Muscle of arm (tissue), 12 donors: ENCODE measurements around the gene UNC80. TPM values are rescaled to one million over a fixed set of nuclear protein-coding genes. Genes with fewer than 3 reads are reported as not detected.

Source experiments
- DNase-seq: peaks from one replicate; pipeline ENCODE4 v3.0.0-alpha.2; 2013
- polyA plus RNA-seq, 12 donors: library from polyadenylated mRNA; unstranded; fragments of 120-200 nt; gene quantifications; one replicate each; pipeline ENCODE4 v1.2.1, GENCODE V29; 2013; ENCODE audit not compliant: insufficient read length in 12 of 12

The UNC80 gene
- polyA plus RNA-seq, 12 donors = 0.97 to 4.3 (median 2.1) TPM; not detected in 1

DNA sequence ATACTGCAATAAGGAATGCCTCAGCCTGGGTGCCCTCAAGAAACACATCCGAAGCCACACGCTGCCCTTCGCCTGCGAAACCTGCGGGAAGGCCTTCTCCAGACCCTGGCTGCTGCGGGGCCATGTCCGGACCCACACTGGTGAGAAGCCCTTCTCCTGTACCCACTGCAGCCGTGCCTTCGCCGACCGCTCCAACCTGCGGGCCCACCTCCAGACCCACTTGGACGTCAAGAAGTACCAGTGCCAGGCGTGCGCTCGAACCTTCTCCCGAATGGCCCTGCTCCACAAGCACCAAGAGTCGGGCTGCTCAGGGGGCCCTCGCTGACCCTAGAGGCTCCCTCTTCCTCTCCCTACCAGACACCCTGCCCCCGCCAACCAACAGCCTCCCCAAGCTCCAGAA, 37.6 kb downstream of the UNC80 start:
- DNase-seq = no peak

DNA sequence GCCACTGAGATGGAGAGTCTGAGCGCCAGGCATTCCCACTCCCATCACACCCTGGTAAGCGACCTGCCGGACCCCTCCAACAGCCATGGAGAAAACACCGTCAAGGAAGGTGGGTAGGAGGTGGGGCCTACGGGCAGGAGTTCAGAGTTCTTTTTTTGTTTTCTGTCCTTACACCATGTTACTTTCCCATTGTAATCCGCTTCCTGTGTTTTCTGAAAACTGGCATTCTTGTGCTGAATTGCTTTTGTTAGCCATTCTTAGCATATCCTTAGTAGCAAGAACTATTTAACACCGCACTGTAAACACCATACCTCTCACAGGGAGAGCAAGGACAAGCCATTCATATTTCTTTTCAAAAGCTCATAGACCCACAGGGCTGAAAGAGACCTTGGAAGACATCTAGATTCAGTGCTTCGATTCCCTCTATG, 46.2 kb downstream of the UNC80 start:
- no peak for DNase-seq

DNA sequence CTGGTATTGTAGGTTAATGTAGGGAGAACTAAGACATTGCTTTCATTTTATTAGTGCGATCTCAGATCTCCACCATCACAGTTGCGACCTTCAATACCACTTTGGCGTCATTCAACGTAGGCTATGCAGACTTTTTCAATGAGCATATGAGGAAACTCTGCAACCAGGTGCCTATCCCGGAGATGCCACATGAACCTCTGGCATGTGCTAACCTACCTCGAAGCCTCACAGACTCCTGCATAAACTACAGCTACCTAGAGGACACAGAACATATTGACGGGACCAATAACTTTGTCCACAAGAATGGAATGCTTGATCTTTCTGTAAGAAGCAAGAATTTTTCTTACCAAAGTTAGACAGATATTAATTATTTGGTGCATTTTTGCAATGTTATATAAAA, 47.3 kb downstream of the UNC80 start:
- DNase-seq = no peak

DNA sequence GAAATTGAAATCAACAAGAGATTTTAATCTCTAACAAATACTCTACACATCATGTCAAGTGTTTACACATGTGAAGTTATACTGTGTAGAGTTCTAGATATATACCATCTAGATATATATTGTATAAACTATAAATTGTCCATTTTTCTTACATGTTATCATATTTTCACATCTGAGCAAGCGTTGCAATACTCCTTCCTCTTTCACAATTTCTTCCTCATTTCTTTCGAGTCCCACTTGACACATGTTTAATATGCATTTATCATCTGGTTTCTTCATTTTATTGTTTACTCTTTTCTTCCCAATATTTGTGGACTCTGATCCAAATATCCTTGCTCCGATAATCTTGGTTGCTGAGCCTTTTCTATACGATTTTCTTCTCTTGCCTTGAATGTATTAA, 50.2 kb downstream of the UNC80 start:
- DNase-seq = no peak

DNA sequence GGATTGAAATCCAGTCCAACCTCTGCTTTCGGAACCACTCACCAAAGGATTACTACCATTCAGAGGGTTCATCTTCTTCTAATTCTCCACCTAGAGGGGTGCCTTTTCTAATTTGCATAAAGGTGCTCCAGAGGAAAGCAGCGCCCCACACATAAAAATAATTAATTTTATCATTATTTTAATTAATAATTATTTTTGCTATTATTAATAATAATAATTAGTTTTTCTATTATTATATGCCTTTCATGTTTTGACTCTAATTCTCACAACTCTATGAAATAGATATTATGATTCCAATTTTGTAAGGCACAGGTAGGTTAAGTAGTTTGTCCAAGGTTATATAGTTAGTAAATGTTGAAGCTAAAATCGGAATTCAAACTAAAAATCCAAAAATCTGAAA, 51.9 kb downstream of the UNC80 start:
- DNase-seq = no peak

DNA sequence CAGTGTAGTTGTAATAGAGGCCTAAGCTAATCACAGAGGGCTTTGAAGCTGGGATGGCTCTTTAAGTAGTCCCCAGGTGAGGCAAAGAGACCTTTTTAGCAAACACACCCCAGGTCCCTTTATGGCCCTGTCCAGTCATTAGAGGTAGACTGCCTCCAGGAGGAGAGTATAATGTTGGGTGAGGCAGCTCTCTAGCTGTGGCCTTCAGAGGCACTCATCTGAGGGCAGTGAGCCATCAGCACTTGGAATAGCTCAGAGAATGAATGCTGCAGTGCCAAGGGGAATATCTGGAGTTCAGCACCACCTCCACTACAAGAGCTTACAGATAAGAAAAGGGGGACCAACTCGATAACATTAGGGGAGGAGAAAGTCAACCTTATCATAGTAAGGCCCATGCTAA, 52.8 kb downstream of the UNC80 start:
- DNase-seq = no peak

DNA sequence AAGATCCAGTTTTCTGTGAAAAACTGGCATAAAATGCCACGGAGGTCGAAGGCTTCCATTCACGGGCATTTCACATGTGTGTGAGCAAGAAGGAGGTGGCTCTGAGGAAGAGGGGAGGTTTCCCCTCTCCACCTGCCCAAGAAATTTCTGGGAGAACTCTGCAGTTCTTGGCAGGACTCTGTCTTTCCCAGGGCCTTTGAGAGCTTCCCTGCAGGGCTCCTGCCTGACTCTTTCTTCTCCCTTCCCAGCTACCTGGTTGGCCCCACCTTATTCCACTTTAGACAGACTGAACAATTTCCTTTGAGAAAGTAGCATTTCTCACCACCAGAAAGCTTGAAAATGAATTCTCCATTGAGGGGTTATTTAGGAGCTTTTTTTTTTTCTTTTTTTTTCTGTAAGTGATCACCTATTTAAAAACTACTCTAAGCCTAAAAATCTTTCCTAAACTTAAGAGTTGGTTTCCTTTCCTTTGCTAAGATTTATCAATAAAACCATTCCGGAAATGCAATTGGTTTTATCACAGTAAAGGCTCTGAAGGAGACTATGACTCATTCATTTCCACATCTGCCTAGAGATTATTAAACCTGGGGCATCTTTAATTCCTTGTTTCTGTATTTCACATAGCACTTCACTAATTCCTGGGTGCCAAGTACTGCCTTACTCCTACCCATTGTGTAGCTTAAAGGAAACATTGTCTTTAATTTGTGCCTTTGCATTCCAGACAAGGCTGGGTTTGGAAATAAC, 59.3 kb downstream of the UNC80 start:
- no peak for DNase-seq

DNA sequence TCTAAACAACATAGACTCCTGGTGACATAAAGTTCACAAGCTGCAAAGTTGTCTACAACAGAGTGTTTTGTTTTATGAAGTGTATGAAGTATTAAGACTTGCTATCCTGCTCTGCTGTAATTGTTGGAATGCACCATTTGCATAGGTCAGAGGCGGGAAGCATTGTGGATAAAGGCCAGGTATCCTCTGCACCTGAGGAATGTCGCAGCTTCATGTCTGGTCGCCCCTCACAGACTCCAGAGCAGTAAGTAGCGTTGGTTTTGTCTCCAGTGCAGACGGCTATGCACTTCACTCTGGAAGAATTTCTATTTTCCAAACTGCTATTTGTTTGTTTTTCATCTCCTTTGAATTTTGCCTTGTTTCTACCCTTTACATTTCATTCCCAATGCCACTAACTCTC, 63.1 kb downstream of the UNC80 start:
- no peak for DNase-seq

DNA sequence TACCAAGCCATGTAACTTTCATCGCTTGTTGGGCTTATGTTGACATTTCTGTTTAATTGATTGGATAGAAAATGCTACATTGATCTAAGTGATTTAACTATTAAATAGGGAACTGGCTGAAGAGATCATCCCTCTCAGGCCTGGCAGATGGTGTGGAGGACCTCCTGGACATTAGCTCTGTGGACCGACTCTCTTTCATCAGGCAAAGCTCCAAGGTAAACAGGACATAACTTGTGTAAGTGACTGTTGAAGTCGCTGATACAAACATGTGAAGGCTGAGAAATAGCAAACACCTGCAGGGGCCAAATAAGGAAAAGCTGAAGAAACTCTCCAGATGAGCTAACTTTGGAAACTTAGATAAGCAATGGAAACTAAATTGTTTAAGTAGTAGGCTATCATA, 68.8 kb downstream of the UNC80 start:
- no peak for DNase-seq

DNA sequence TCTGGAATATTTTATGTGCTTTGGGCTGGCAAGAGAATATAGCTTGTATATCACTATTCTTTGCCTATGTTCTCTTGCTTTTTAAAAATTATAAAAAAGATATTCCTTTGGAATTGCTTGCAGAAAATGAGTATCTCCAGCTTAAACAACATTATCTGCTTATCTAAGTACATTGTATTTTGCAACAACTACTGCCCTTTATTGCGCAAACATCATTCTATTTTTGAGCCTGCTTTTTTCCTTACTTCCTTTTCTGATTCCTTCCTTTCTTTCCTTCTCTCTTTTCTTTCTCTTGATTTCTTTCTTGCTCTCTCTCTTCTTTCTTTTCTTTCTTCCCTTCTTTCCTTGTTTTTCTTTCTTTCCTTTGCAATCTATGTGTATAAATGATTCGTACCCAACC, 74.0 kb downstream of the UNC80 start:
- DNase-seq = no peak

DNA sequence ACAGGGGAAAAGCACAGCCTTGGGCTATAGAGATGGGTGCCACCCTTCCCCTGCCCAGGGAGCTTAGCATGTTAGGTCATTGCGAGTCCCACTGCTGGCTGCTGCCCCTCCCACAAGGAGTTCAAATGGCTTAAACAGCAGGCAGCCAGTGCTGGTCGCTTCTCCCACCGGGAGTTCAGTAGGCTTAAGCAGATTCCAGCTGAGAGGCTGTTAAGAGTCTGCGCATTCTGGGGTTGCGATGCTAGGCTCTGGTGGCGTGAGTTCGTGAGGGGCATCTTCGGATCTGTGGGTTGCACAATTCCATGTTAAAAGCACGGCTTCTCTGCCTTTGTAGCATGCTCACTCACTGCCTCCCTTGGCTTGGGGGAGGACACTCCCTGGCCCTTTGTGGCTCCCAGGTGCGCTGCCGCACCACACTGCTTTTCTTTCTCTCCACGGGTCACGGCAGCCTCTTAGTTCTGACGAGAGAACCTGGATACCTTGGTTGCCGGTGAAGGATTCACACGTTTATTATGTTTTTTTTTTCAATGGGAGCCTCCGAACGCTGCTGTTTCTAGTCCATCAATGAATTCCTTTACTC, 93.2 kb downstream of the UNC80 start:
- no peak for DNase-seq

DNA sequence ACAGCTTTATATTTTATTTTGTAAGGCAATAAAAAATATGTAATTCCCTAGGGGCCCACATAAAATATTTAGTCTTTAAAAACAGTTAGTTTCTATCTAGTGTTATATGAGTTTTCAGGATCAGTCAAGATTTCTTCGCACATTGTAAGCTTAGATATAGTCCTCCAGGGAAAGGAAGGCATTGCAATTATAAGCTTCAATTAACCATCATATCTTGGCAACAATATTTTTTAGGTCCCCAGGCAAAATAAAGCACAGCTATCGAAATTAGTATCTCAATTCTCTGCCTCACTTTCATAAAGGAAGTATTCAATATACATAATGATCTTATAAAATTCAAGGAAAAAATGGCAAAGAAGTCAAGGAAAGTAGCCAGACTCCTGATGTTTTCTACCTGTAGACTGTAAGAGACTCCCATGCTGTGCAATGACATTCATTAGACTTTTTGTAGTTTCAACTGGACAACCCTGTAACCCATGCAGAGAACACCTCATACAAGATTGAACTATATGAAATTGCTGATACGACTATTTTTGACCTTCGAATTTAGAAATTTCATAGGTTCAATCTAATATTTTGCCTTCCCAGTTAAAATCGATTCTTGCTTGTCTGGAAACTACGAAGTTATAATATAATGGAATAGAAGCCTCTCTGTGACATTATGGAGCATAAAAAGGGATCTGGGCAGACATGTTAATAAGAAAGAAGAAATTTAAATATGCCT, 96.8 kb downstream of the UNC80 start:
- no peak for DNase-seq

DNA sequence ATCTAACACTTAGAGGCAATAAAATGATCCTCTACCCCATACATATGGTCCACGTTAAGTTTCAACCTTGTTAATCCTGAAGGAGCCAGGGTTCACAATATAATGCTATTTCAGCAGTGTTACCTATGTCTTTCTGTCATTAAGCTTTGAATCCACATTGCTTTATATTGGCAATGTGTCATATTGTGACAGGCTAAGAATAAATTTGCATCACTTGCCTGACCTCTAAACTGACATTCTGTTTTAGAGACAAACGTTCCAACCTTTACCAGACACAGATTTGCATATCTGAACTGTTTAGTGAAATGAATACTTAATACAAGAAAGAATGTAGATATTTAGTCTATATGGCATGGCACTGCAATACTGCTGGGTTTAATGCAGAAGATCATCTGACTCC, 98.4 kb downstream of the UNC80 start:
- no peak for DNase-seq

DNA sequence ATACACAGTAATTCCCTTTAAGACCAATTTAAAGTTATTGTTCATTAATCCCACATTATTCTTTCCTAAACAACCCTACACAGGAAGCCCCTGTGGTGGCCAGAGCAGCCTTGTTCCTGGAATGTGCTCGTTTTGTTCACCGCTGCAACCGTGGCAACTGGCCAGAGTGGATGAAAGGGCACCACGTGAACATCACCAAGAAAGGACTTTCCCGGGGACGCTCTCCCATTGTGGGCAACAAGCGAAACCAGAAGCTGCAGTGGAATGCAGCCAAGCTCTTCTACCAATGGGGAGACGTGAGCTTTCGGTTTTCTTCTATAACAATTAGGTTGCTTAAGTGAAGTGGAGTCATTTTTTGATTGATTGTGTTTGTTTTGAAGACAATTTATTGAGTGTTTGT, 101.0 kb downstream of the UNC80 start:
- DNase-seq = peak; percentile 4

DNA sequence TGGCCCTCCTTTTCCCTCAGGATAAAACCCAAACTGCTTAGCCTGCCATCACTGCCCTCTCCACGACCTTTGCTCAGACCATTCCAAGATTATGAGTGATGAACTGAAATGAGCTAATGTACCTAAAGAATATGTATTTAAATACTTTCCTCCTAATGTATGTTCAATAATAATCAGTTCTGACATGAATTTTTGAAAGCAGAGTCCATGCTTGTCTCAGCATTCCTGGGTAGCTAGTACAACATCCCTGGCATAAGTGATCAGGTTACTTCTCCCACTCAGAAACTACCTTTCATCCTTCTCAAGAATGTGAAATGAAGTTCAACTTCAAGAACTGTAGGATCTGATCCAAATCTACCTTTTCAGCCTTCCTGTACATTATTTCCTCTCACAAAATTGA, 103.6 kb downstream of the UNC80 start:
- no peak for DNase-seq

DNA sequence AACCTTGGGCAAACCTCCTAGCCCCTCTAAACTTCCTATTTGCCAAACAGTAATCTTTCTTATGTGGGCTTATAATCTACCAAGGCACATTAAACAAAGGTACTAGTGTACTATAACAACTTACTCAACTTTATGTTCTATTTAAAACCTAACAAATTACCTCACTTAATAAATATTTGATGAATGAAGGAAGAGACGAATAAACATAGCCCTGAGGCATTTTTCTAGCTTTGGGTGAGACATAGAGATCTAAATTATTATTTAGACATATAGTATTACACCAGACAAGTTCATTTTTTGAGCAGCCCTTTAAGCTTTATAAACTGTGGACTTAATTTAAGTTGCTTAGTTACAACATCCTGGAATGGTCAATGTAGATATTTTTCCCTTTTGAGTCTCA, 104.6 kb downstream of the UNC80 start:
- no peak for DNase-seq

DNA sequence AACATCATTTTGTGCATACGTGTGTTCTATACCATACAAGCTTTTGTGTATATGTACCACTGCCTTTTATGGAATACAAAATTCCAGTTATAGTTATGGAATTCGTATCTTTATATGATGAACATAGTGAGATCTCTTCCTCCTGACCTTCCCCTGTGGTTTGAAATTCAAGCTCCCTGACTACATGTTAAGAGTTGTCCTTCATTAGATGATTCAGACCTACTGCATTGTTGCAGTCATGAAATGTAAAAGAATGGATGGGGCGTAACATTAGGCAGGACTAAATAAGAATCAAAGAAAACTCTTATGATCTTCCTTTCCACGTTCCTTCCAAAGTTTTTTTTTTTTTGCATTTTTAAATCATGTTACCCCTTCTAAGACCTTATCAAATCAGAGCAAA, 107.1 kb downstream of the UNC80 start:
- DNase-seq = no peak

DNA sequence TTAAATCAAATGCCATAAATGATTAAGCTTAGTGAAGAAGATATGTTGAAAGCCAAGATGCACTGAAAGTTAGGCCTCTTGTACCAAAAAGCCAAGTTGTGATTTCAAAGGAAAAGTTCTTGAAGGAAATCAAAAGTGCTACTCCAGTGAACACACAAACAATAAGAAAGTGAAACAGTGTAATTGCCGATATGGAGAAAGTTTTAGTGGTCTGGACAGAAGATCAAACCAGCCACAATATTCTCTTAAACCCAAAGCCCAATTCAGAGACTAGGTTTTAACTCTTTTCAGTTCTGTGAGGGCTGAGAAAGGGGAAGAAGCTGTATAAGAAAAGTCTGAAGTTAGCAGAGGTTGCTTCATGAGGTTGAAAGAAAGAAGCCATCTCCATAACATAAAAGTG, 129.0 kb downstream of the UNC80 start:
- DNase-seq = no peak

DNA sequence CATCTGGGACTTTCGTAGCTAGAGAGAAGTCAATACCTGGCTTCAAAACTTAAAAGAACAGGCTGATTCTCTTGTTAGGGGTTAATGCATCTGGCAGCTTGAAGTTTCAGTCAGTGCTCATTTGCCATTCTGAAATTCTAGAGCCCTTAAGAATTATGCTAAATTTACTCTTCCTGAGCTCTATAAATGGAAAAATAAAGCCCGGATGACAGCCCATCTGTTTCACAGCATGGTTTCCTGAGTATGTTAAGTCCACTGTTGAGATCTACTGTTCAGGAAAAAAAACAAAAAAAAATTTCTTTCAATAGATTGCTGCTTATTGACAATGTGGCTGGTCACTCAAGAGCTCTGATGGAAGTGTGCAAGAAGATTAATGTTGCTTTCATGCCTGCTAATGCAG, 129.5 kb downstream of the UNC80 start:
- no peak for DNase-seq

DNA sequence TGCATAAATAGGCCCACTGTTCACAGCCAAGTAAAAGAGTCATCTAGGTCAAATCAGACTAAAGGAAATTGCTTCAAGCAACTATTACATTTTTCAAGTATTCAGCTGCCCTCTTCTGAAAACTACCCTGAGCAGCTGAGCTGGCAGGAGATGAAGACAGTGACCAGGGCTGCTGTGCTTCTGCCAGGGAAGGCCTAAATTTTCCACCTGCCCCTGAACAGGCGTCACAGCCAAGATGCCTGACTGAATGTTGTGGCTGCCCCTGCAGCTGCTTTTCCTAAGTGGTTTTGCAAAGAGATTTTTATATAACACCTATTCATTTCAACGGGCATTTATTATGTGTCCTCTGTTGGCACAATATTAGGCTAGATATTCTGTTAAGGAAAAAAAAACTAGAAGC, 134.1 kb downstream of the UNC80 start:
- peak; percentile 9 for DNase-seq

DNA sequence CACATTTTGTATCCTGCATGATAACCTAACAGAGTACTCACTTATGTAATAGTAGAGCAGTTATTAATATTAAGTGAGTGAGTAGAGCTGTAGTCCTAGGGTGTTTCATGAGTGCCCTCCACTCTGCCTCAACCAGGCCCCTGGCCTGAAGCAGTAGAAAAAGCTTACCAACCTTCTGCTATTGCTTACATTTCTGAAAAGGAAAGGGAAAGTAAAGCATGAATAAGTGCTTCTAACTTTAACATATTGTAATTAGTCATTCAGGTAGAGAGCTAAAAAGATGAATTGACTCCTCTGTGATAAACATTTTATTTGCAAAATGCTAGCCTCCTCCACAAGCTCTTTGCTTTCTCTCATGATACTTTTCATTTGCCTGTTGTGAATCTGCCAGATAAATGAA, 136.1 kb downstream of the UNC80 start:
- no peak for DNase-seq

DNA sequence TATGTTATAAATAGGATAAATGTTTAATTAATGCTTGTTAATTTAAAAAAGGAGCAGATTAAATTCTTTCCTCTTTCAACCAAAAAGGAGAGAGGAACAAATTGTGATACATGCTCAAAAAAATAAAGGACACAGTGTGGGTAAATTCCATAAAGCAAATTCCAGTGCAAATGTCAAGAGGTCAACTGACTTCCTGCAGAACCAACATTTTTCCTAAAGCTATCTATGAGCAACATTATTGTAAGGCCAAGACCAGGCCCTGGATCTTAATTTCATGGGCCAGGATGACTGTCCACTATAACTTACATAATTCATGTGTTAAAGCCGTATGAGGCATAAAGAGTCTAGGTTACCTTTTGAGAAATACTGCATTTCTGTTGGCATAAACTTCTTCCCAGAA, 136.9 kb downstream of the UNC80 start:
- no peak for DNase-seq

DNA sequence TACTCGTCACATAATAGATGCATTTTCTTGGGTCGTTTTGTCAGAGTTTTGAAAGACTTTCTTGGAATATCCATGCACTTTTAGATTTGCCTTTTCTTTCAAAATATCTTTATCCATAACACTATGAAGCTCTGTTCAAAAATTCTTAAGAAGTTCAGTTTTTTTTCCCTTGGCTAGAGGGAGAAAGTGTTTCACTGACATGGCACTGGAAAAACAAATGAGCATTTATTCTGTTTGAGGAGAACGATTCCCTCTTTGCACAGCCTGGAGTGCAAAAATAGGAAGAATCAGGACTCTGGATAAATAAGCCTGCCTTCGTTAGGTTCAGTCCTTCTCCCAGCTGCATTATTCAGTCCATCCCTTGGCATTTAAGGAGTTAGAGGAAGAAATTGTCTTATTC, 139.9 kb downstream of the UNC80 start:
- DNase-seq = no peak
